OCI-LY1 (cell line): ENCODE measurements around the gene FOXN3.

Experiments
- H2AFZ ChIP-seq: fragments of 200-600 bp; sonication (generic), shearing (Covaris generic); 2 replicates; pipeline ENCODE4 v1.6.0; 2014; ENCODE audit warnings: antibody characterized with exemption, mild to moderate bottlenecking, low read length
- H3F3A ChIP-seq: fragments of 200-600 bp; sonication (generic), shearing (Covaris generic); 2 replicates; pipeline ENCODE4 v1.6.0; 2014; ENCODE audit warnings: mild to moderate bottlenecking, antibody characterized with exemption, low read length, moderate library complexity; ENCODE audit not compliant: insufficient read depth
- H3K27ac ChIP-seq: fragments of 200-600 bp; sonication (generic); 2 replicates; pipeline ENCODE4 v1.5.1; 2014; ENCODE audit warnings: low read length, mixed run types, mild to moderate bottlenecking, low read depth; ENCODE audit not compliant: poor library complexity, severe bottlenecking
- H3K27me3 ChIP-seq: fragments of 200-600 bp; sonication (generic); 2 replicates; pipeline ENCODE4 v1.6.0; 2014; ENCODE audit warnings: antibody characterized with exemption, mild to moderate bottlenecking, low read length, moderate library complexity; ENCODE audit not compliant: insufficient read depth
- H3K36me3 ChIP-seq: fragments of 200-600 bp; sonication (generic); 2 replicates; pipeline ENCODE4 v1.6.1; 2014; ENCODE audit warnings: mild to moderate bottlenecking, antibody characterized with exemption, low read length, moderate library complexity, mixed read lengths; ENCODE audit not compliant: insufficient read depth
- H3K4me1 ChIP-seq: fragments of 200-600 bp; sonication (generic); 2 replicates; pipeline ENCODE4 v1.5.1; 2014; ENCODE audit warnings: mild to moderate bottlenecking, low read length, moderate library complexity; ENCODE audit not compliant: insufficient read depth, severe bottlenecking
- H3K4me2 ChIP-seq: fragments of 200-600 bp; sonication (generic), shearing (Covaris generic); 2 replicates; pipeline ENCODE4 v1.6.1; 2014; ENCODE audit warnings: low read length
- H3K4me3 ChIP-seq: fragments of 200-600 bp; sonication (generic); 2 replicates; pipeline ENCODE4 v1.5.1; 2014; ENCODE audit warnings: low read length, low read depth, mild to moderate bottlenecking, mixed read lengths; ENCODE audit not compliant: poor library complexity, severe bottlenecking
- H3K79me2 ChIP-seq: fragments of 200-600 bp; shearing (Covaris generic); 2 replicates; pipeline ENCODE4 v1.6.1; 2016; ENCODE audit warnings: mixed run types, low read length, mixed read lengths; ENCODE audit not compliant: insufficient read depth
- H3K9ac ChIP-seq: fragments of 200-600 bp; sonication (generic), shearing (Covaris generic); 2 replicates; pipeline ENCODE4 v1.6.1; 2014; ENCODE audit warnings: mild to moderate bottlenecking, low read length, mixed read lengths
- H3K9me2 ChIP-seq: fragments of 200-600 bp; sonication (generic), shearing (Covaris generic); 2 replicates; pipeline ENCODE4 v1.6.1; 2014; ENCODE audit warnings: low read depth, mild to moderate bottlenecking, low read length, mixed read lengths
- H3K9me3 ChIP-seq: fragments of 200-600 bp; shearing (Covaris generic); 2 replicates; pipeline ENCODE4 v1.6.1; 2014; ENCODE audit warnings: low read length, mixed read lengths
- H4K20me1 ChIP-seq: fragments of 200-600 bp; sonication (generic), shearing (Covaris generic); 2 replicates; pipeline ENCODE4 v1.6.0; 2016; ENCODE audit warnings: mild to moderate bottlenecking, low read length; ENCODE audit not compliant: insufficient read depth
- EZH2 ChIP-seq: fragments of 200-600 bp; sonication (generic), shearing (Covaris generic); IDR thresholded peaks from 2 replicates; pipeline ENCODE4 v1.8.0; 2017; ENCODE audit warnings: borderline replicate concordance, mixed run types, mild to moderate bottlenecking, antibody characterized with exemption, low read length, moderate library complexity, mixed read lengths
- TF ChIP-seq, protein P1 (sequence below): fragments of 200-600 bp; sonication (generic), shearing (Covaris generic); IDR thresholded peaks from 2 replicates; pipeline ENCODE4 v1.5.1; 2017; ENCODE audit warnings: mild to moderate bottlenecking, antibody characterized with exemption, low read length, moderate library complexity, mixed read lengths

FOXN3 gene

DNA sequence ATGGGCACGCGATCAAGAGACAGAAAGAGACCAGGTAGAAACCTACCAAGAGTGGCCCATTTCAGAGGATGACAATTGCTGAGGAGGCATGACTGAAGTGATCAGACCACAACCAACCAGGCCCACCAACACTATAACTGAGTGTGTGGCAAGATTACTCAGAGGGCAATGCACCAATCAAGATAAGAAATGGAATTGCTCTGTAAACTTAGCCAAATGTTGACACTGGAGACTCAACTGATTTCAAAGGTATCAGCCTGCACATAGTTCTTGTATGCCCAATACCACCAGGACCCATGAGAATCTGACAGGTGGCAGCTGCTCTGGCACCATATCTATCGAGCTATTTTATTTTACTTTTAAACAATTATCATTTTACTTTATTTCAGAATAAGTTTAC lies 128.9 kb downstream of the FOXN3 start:
- H3K27ac ChIP-seq: no peak overlapping the region
- H3K36me3 ChIP-seq: peaks cover 5% of the 10 kb centered on the region; the same call in 1 of the 2 replicates

DNA sequence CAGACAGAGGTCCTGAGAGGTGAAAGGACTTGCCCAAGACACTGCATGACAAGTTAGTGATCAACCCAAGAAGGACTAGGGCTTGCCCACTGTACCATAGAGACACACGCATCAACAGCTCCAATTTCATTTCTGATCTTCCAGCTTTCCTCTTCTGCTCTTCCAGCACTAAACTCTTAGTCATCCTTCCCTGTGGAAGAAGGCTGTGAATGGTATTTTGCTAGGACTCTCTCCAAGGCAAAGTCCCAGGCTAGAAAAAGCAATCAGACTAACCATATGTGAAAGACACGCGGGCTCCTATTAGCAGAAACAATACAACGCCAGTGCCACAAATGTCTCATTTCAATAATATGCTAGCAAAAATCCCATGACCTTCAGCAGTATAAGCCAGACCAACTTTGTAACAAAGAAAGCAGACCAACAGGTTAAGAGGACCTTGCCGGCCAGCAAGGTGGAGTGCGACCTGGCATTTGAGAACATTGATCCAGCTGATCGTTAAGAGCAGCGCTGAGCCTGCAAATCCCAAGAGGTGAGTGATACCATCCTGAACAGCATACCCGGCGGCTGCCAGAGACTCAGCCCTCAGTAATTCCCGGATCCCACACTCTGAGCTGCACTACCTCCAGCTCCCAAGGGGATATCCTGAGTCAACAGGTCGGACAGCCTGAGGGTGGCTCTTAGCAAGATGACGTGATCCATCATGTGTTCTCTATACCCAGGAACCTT lies 132.5 kb downstream of the FOXN3 start:
- no peaks in the 10 kb centered on the region for H3K79me2 ChIP-seq

More for the DNA sequence above, 128.9 kb downstream of the FOXN3 start:
- Histone ChIP-seq H3K9me3 (no peaks in the 10 kb centered on the region), H3F3A (no peaks in the 10 kb centered on the region), H3K9ac (no peak overlapping the region), H4K20me1 (no peaks in the 10 kb centered on the region), H3K9me2 (no peaks in the 10 kb centered on the region), H3K4me3 (no peak overlapping the region), H3K79me2 (no peaks in the 10 kb centered on the region), H3K4me1 (peaks cover 21% of the 10 kb centered on the region), H2AFZ (no peak overlapping the region), H3K4me2 (no peak overlapping the region), H3K27me3 (no peaks in the 10 kb centered on the region)
- no peak for TF ChIP-seq EZH2
- TF ChIP-seq, protein P1, sequence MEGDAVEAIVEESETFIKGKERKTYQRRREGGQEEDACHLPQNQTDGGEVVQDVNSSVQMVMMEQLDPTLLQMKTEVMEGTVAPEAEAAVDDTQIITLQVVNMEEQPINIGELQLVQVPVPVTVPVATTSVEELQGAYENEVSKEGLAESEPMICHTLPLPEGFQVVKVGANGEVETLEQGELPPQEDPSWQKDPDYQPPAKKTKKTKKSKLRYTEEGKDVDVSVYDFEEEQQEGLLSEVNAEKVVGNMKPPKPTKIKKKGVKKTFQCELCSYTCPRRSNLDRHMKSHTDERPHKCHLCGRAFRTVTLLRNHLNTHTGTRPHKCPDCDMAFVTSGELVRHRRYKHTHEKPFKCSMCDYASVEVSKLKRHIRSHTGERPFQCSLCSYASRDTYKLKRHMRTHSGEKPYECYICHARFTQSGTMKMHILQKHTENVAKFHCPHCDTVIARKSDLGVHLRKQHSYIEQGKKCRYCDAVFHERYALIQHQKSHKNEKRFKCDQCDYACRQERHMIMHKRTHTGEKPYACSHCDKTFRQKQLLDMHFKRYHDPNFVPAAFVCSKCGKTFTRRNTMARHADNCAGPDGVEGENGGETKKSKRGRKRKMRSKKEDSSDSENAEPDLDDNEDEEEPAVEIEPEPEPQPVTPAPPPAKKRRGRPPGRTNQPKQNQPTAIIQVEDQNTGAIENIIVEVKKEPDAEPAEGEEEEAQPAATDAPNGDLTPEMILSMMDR: no peak

GRCh38 chr14:89283327-89284060 lies 133.5 kb downstream of the FOXN3 start:
- Histone ChIP-seq H3K9ac (no peak overlapping the region), H3K4me3 (no peak overlapping the region), H3K9me2 (no peaks in the 10 kb centered on the region), H3K27me3 (no peaks in the 10 kb centered on the region), H3K9me3 (no peaks in the 10 kb centered on the region), H2AFZ (no peak overlapping the region), H3K27ac (no peak overlapping the region), H3K4me1 (no peaks in the 10 kb centered on the region), H3F3A (no peaks in the 10 kb centered on the region), H3K4me2 (no peak overlapping the region), H3K79me2 (no peaks in the 10 kb centered on the region), H4K20me1 (no peaks in the 10 kb centered on the region), H3K36me3 (peaks cover 4% of the 10 kb centered on the region; the same call in 1 of the 2 replicates)
- TF ChIP-seq, protein P1: no peak
- no peak for TF ChIP-seq EZH2

More for the DNA sequence above, 132.5 kb downstream of the FOXN3 start:
- Histone ChIP-seq H3K9ac (no peak overlapping the region), H3K27ac (no peak overlapping the region), H3K36me3 (peaks cover 3% of the 10 kb centered on the region; the same call in 1 of the 2 replicates), H2AFZ (no peak overlapping the region), H3K4me2 (no peak overlapping the region), H3K9me2 (no peaks in the 10 kb centered on the region), H3K4me3 (no peak overlapping the region), H3F3A (no peaks in the 10 kb centered on the region), H4K20me1 (no peaks in the 10 kb centered on the region), H3K9me3 (no peaks in the 10 kb centered on the region), H3K27me3 (no peaks in the 10 kb centered on the region), H3K4me1 (no peaks in the 10 kb centered on the region)
- no peak for TF ChIP-seq EZH2
- TF ChIP-seq, protein P1: no peak
